ENCODE results near the gene MMP10. TPM values are rescaled to one million over a fixed set of nuclear protein-coding genes. Genes with fewer than 3 reads are reported as not detected.

Gene MMP10
- total RNA-seq, 1 donor, result 3.6 TPM

DNA sequence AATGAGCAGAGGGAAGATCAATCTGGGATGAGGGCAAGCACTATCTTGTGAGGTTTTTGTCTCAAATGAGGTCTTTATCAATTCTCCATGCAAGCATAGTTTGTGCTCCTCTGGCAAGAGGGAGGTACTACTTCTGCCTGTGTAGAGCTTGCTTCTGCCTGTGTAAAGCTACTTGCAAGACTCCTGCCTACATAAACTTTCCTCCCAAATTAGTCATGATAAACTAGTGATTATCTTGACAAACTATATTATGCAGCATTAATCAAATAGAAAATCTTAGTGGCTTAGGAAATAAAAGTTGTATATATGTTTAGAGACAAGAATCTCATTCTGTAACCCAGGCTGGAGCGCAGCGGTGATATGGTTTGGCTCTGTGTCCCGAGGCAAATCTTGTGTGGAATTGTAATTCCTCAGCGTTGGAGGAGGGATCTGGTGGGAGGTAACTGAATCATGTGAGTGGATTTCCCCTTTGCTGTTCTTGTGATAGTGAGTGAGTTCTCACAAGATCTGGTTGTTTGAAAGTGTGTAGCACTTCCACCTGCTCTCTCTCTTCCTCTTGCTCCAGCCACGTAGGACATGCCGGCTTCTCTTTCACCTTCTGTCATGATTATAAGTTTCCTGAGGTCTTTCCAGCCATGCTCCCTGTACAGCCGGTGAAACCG lies 8.0 kb upstream of the MMP10 start:
- TF ChIP-seq, protein P1, sequence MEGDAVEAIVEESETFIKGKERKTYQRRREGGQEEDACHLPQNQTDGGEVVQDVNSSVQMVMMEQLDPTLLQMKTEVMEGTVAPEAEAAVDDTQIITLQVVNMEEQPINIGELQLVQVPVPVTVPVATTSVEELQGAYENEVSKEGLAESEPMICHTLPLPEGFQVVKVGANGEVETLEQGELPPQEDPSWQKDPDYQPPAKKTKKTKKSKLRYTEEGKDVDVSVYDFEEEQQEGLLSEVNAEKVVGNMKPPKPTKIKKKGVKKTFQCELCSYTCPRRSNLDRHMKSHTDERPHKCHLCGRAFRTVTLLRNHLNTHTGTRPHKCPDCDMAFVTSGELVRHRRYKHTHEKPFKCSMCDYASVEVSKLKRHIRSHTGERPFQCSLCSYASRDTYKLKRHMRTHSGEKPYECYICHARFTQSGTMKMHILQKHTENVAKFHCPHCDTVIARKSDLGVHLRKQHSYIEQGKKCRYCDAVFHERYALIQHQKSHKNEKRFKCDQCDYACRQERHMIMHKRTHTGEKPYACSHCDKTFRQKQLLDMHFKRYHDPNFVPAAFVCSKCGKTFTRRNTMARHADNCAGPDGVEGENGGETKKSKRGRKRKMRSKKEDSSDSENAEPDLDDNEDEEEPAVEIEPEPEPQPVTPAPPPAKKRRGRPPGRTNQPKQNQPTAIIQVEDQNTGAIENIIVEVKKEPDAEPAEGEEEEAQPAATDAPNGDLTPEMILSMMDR (IDR thresholded peaks at IDR 0.05; ENCODE audit: insufficient read depth, low read length), result peak; percentile 34
- H3K4me3 ChIP-seq (ENCODE audit: low read depth, low read length), result no peak overlapping the region
- peak; percentile 52 for DNase-seq (ENCODE audit: low read depth)

DNA sequence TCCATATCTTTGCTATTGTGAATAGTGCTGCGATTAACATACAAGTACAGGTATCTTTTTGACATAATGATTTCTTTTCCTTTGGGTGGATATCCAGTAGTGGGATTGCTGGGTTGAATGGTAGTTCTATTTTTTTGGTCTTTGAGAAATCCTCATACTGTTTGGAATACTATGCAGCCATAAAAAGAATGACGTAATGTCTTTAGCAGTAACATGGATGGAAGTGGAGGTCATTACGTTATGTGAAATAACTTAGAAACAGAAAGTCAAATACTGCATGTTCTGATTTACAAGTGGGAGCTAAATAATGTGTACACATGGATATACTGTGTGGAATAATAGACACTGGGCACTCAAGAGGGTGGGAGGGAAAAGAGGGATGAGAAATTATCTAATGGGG lies 4.0 kb upstream of the MMP10 start:
- TF ChIP-seq, protein P1 (IDR thresholded peaks at IDR 0.05; ENCODE audit: insufficient read depth, low read length), result no peak
- H3K4me3 ChIP-seq (ENCODE audit: low read depth, low read length), result no peak overlapping the region
- DNase-seq (ENCODE audit: low read depth), result no peak

DNA sequence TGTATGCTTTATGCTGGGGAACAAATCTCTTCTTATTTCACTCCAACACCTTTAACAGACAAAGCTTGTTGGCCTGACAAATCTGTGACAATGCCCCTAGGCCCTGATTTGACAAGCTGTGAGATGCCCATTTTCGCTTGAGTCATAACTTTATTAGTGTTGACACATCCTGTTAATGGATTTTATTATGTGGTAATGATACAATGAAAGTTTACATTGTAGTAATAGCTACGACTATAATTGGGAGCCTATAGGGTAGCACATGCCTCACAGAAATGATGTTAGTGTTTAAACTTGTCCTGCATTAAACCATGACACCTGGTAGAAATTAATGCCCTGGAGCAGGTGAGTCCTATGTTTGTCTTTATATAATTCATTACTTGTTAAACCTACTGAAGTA lies 3.3 kb upstream of the MMP10 start:
- TF ChIP-seq, protein P1 (IDR thresholded peaks at IDR 0.05; ENCODE audit: insufficient read depth, low read length), result no peak
- DNase-seq (ENCODE audit: low read depth), result no peak
- H3K4me3 ChIP-seq (ENCODE audit: low read depth, low read length), result no peak overlapping the region

DNA sequence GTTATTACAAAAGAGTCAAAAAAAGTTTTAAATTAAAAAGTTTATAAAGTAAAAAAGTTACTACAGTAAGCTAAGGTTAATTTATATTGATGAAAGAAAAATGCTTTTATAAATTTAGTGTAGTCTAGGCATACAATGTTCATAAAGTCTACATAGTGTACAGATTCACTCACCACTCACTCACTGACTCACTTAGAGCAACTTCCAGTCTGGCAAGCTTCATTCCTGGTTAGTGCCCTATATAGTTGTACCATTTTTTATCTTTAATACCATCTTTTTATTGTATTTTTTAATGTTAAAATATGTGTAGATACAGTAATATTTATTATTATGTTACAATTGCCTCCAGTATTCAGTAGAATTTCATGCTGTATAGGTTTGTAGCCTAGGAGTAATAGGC lies 2.6 kb upstream of the MMP10 start:
- TF ChIP-seq, protein P1 (IDR thresholded peaks at IDR 0.05; ENCODE audit: insufficient read depth, low read length), result no peak
- H3K4me3 ChIP-seq (ENCODE audit: low read depth, low read length), result no peak overlapping the region
- DNase-seq (ENCODE audit: low read depth), result no peak

DNA sequence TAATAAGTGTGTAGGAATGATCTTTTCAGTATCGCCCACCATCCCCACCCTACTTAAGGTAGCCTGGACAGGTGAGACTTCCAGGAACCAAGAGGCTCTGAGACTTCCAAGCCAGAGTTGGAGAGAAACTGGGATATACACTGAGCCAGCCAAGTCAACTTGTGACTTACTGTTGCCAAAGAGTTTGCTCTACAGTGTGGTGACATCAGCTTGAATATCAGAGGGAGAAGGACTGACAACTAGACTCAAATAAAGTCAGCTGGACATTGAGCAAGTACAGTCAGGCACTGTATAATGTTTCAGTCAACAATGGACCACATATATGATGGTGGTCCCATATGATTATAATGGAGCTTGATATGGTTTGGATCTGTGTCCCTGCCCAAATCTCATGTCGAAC lies 1.2 kb upstream of the MMP10 start:
- TF ChIP-seq, protein P1 (IDR thresholded peaks at IDR 0.05; ENCODE audit: insufficient read depth, low read length), result no peak
- DNase-seq (ENCODE audit: low read depth), result no peak
- no peak overlapping the region for H3K4me3 ChIP-seq (ENCODE audit: low read depth, low read length)

DNA sequence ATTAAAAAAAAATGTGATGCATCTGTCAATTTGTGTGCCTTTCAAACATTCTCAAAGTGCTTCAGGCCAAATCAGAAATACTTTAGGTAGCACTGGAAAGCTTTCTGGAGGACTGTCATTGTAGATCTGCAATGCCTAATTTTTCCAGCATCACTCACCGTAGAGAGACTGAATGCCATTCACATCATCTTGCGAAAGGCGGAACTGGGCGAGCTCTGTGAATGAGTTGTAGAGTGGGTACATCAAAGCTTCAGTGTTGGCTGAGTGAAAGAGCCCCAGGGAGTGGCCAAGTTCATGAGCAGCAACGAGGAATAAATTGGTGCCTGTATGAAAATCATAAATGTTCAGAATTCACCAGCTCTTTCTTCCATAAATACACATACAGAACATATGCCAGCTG lies 4.0 kb downstream of the MMP10 start:
- TF ChIP-seq, protein P1 (IDR thresholded peaks at IDR 0.05; ENCODE audit: insufficient read depth, low read length), result no peak
- H3K4me3 ChIP-seq (ENCODE audit: low read depth, low read length), result no peak overlapping the region
- DNase-seq (ENCODE audit: low read depth), result no peak

DNA sequence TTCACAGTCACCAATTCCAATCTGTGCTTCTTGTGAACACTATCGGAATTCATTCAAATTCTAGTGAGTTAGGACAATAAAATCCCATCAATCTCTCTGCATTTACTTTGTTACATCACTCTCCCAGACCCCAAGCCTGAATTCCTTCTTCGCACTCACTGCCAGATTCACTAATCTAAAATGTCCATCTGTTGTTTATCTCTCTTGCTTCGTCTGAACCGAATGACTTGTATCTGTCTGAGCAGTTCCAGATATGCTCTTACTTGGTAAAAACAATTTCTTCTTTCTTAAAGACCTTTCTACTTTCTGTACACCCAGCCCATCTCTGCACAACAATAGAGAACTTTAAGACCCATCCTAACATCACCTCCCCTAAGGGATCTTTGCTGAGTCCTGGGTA lies 7.0 kb downstream of the MMP10 start:
- TF ChIP-seq, protein P1 (IDR thresholded peaks at IDR 0.05; ENCODE audit: insufficient read depth, low read length), result no peak
- no peak overlapping the region for H3K4me3 ChIP-seq (ENCODE audit: low read depth, low read length)

More for the DNA sequence above, 7.0 kb downstream of the MMP10 start:
- no peak for DNase-seq (ENCODE audit: low read depth)
